Measurements from ENCODE around the gene CD44.
A peak's percentile ranks its signal among the peaks of the same experiment; 100 is the strongest.

CD44 gene

DNA sequence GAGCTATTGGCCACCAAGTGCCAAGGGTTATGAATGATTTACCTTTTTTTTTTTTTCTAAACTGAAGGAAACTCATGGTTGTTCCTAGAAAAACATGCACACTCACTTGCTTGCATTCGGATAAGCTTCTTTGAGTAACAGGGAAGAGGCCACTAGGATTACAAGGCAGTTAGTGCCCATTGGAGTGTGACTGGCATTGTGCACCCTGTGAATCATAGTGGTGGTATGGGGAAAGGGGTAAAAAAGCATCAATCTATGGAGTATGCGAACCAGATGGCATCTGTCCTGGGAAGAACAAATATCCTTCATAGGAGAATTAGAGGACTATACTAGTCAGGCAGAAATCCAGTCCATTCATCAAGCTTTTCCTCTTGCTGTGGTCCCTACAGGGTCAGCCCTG, 24.2 kb downstream of the CD44 start:
- TF ChIP-seq, protein P1, sequence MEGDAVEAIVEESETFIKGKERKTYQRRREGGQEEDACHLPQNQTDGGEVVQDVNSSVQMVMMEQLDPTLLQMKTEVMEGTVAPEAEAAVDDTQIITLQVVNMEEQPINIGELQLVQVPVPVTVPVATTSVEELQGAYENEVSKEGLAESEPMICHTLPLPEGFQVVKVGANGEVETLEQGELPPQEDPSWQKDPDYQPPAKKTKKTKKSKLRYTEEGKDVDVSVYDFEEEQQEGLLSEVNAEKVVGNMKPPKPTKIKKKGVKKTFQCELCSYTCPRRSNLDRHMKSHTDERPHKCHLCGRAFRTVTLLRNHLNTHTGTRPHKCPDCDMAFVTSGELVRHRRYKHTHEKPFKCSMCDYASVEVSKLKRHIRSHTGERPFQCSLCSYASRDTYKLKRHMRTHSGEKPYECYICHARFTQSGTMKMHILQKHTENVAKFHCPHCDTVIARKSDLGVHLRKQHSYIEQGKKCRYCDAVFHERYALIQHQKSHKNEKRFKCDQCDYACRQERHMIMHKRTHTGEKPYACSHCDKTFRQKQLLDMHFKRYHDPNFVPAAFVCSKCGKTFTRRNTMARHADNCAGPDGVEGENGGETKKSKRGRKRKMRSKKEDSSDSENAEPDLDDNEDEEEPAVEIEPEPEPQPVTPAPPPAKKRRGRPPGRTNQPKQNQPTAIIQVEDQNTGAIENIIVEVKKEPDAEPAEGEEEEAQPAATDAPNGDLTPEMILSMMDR (IDR thresholded peaks at IDR 0.05; ENCODE audit: low read depth, low read length, missing control alignments) = no peak
- DNase-seq (ENCODE audit: low read depth) = no peak
- H3K4me3 ChIP-seq (ENCODE audit: low read depth, low read length) = no peak overlapping the region

DNA sequence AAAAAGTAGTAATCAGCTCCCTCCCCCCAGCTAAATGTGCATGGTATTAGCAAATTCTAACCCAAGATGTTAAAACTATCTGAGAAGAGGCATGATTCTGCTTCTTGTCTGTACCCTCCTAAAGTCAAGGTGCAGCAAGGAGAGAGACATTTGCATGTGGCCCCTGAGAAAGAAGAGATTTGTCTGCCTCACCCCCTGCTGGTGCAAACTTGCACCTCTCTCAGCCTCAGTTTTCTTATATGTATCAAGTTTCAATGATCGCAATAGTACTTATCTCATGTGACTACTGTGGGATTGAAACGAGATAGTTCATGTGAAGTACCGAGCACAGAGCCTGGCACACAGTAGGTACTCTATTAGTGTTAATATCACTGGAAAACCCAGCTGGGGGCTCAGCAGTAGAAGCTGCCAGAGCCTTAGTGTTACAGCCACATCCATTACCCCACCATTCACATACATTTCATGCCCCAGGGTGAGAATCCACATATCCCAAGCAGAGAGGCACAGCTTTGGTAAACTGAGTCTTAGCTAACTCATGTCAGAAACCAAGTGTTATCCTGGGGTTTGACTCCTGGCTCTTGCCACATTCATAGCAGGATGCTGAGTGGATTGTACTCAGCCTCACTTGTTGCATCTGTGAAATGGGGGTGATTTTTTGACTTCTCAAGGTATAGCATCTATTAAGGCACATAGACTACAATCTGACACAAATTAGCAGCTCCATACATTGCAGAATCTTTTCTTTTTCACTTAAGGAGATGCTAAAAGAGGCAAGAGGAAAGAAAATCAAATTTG, 24.9 kb downstream of the CD44 start:
- no peak overlapping the region for H3K4me3 ChIP-seq (ENCODE audit: low read depth, low read length)
- TF ChIP-seq, protein P1 (IDR thresholded peaks at IDR 0.05; ENCODE audit: low read depth, low read length, missing control alignments) = peak; percentile 72
- DNase-seq (ENCODE audit: low read depth) = no peak

DNA sequence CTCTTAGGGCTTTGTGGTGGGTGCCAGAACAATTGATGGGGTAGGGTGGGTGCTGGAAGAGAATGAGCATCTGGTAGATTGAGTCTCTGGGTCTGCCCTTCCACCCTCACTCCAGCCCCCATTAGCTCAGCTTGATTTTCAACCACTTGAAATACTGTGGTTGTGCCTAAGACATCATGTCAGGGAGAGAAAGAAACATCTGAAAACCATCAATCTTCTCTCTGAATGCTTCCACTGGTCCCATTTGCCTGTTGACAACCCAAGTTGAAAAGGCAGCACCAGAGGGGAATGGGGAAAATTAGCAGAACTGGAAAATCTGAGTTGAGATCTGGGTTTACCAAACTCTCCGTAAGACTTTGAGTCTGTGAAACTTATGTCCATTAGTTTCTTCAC, 26.1 kb downstream of the CD44 start:
- DNase-seq (ENCODE audit: low read depth) = no peak
- TF ChIP-seq, protein P1 (IDR thresholded peaks at IDR 0.05; ENCODE audit: low read depth, low read length, missing control alignments) = no peak
- H3K4me3 ChIP-seq (ENCODE audit: low read depth, low read length) = peak overlapping the region; percentile 8; the same call in 1 of the 2 replicates

DNA sequence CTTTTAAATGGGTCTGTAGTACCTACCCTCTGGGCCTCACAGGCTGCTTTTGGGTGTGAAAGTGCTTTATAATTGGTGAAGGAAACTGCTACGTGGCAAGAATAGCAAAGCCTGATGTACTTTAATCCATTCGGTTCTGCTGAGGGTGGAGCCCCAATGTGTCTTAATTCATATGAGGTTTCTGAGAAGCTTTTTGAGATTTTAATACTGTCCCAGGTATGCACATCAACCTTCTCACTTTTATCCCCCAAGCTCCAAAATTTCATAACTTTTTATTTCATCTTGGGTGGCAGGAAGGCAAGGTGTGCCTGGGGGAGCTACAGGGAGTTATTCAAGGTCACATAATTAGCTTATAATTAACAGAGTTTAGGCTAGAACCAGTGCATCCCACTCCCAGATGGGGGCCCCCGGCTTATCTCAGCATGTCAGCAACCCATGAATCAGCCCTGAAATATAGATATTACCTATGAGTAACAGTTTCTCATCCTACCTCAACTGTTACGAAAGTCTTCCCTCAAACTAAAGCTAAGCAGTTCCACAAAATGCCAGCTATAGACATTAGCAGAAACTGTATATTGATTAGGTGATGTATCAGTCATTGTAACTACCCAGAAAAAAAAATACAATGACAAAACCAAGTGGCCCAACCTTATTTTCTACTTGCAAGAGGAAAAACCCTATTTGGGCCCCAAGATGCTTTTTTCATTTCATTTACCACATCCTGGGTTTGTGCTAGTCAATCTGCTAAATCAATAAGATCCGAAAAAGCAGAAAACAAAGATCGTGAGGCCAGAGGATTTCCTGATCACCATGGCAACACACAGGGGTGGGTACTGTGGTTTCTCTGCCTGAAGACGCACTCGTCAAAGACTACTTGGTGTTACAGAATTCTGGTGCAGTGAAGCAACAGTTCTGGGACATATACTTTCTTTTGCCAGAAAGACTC, 26.7 kb downstream of the CD44 start:
- peak overlapping the region; percentile 29; the same call in 1 of the 2 replicates for H3K4me3 ChIP-seq (ENCODE audit: low read depth, low read length)
- TF ChIP-seq, protein P1 (IDR thresholded peaks at IDR 0.05; ENCODE audit: low read depth, low read length, missing control alignments) = no peak
- peak; percentile 98 for DNase-seq (ENCODE audit: low read depth)

DNA sequence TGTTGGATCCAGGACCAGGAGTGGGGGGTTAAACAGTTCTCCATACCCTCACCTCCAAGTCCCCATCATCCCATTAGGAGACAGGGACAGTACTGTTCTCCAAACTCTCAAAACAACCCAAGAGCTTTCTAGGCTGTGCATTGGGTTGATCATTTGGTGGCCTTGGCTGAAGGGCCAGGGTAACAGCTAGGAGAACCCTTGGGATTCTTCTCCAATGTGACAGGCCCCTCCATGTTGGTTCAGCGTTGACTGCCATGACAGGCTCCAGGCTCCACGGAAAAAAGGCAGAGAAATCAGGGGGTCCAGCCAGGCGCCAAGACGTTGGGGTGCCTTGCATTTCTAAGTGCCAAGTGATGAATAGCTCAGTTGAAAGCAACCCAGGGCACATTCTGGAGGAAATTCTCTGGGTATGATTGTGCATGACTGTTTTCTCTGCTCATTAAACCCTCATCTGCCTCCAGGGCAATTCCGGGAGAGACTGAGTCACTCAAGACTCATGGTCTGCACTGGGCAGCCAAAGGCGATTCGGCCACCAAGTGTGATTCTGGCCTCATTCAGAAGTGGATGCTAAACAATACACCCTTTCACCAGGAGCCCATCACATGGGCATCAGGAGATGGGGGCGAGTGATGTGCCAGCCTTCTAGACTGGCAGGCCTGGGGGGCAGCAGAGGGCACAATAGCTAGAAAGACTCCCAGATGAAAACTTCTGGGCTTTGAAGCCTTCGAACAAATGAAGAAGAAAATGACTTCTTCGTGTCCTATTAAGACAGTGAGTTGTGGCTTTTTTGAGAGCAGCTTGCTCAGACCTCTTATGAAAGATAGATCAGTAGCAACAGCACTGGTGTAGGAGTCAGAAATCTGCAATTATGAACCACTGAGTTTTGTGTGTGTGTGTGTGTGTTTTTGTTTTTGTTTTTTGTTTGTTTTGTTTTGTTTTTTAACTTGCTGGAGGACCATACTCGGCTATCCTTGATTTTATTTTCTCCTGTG, 27.7 kb downstream of the CD44 start:
- DNase-seq (ENCODE audit: low read depth) = no peak
- H3K4me3 ChIP-seq (ENCODE audit: low read depth, low read length) = peak overlapping the region; percentile 29
- TF ChIP-seq, protein P1 (IDR thresholded peaks at IDR 0.05; ENCODE audit: low read depth, low read length, missing control alignments) = no peak

DNA sequence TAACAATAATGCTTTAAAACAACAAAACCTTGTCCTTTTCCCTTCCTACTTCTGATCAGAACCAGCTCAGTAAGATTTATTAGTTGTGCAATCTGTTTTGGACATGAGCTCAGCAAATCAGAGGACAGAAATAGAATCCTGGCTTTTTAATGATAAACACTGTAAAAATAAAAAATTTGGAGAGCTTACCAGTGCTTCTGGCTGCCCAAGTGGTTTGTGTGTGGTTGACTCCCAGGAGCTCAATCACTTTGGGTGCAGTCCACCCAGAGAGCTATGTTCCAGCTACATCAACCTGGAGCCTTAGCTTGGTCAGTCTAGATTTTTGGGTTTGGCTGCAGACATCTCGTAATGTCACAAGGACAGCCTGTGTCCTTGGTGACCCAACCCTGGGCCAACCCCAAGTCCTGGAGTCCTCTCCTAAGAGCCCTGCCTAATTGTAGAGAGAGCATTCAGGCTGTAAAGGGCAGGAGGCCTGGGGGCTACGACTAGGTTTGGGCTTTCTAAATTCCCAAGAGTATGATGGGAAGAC, 28.5 kb downstream of the CD44 start:
- H3K4me3 ChIP-seq (ENCODE audit: low read depth, low read length) = no peak overlapping the region
- DNase-seq (ENCODE audit: low read depth) = no peak

More for the DNA sequence above, 28.5 kb downstream of the CD44 start:
- TF ChIP-seq, protein P1 (IDR thresholded peaks at IDR 0.05; ENCODE audit: low read depth, low read length, missing control alignments) = no peak
